NCI-H1694 treated with DMSO at 0.1 percent for 48 hours (cell line): ENCODE results near the gene TSTD2.

Source experiments
- DNase-seq: peaks from one replicate; lab custom pipeline; 2025; lab: John Stamatoyannopoulos, UW

Gene TSTD2

DNA sequence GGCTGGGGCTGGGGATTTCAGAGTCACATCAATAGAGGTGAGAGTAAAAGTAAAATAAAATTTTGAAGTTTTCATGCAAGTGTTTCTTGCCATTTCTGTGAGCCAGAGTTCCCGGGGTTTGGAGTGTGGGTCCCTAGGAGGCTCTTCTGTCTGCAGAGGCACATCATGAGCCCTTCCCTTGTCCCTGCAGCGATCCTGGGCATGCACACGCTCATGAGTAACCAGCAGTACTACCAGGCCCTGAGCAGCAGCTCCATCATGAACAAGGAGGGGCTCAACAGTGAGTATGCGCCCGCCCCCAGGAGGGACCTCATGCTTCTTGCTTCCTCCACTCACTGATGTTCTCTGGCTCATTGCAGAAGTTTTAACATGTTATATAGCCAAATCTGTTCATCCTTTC, 70.6 kb downstream of the TSTD2 start:
- no peak for DNase-seq

GRCh38 chr9:97561501-97561900, 71.7 kb downstream of the TSTD2 start:
- DNase-seq = no peak

GRCh38 chr9:97560851-97561250, 72.3 kb downstream of the TSTD2 start:
- DNase-seq = no peak

- no peak for DNase-seq
These were observed 73.0 kb downstream of the TSTD2 start for GRCh38 chr9:97560154-97560553.

GRCh38 chr9:97559111-97559514, 74.1 kb downstream of the TSTD2 start:
- no peak for DNase-seq

- no peak for DNase-seq
These were observed 74.5 kb downstream of the TSTD2 start for GRCh38 chr9:97558701-97559101.

DNA sequence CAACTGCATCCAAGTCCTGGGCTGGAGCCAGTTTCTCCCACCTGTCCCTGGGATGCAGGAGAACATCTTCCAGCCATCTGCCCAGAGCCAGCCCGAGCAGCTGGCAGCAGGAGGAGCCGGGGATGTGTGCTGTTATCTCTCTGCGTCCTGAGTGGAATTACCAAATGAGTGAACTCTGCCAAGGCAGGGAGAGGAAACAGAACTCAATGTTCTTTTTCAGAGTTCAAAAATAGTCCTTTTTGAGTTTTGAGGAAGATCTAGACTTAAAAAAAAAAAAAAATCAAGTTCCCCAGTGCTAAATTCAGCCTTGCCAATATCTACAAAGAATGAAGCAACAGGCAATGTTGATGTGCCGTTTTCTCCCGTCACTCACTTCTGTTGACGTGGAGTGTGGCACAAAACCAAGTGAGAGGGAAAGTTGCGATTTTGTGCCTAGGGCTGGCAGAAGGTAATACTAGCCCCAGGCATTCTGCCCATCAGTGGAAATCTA, 75.5 kb downstream of the TSTD2 start:
- DNase-seq = peak; percentile 84

DNA sequence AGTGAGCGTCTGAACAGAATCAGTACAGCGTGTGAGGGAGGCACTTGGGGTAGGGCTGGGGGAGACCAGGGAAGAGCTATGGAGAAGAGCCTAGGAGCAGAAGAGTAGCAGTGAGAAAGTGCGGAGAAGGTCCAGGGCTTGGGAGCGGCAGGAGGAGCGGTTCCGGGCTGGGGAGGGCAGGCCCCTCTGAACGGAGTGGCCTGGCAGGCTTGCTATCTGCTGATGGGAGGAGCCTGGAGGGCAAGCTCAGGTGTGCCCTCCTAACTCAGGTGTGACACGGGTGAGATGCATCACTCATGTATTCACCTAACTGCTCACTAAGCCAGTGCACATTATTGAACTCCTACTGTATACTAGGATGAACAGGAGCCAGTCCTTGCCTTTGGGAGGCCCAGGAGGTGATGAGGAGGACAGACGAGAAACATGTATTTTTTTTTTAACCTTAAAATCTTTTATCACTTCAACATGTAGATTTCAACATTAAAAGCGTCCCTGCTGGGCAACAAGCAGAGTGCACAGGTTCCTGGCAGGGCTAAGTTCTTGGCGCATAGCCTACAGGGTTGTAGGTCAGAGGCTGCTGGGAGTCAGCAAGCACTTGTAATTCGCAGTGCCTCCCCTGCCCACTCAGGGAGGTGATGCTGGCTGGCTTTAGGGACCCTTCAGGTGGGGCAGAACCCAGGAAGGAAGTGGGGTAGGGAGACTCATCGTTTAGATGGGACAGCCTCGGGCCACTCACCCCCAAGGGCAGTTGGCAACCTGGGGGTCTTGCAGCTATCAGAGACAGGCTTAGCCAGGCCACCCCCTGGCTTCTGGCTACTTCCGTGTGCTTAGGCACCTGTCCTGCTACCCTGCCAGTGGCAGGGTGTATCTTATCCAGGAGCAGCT, 76.2 kb downstream of the TSTD2 start:
- DNase-seq = no peak

DNA sequence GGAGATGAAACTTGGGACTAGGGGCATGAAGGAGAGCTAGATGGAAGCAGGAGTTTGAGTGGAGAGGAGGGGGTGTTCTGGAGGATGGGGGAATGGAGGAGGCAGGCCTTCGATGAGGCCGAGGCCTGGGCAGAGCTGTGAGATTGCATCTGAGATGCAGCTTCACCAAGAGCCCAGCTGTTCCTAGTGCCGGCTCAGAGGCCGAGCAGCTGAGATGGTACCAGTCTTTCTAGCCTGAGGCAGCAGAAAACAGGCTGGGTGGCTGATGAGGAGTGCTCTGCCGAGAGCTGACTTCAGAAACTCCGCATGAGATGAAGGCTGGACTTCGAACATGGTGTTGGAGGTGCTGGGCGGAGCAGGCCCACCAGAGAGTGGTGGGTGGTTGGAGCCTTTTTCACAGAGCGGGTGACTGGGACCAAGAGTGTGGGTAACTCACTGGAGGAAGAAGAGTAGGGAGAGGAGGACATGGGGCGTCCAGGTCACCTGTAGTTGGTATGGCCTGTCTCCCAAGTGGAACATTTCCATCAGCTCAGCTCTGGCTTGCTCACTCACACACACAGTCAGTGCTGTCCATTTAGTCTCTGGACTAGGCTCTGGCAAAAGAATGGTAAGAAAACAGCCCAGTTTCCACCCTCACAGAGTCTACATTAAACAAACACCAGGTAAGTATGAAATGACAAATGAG, 77.0 kb downstream of the TSTD2 start:
- DNase-seq = no peak

- DNase-seq = no peak
These were observed 78.0 kb downstream of the TSTD2 start for GRCh38 chr9:97555164-97555563.

DNA sequence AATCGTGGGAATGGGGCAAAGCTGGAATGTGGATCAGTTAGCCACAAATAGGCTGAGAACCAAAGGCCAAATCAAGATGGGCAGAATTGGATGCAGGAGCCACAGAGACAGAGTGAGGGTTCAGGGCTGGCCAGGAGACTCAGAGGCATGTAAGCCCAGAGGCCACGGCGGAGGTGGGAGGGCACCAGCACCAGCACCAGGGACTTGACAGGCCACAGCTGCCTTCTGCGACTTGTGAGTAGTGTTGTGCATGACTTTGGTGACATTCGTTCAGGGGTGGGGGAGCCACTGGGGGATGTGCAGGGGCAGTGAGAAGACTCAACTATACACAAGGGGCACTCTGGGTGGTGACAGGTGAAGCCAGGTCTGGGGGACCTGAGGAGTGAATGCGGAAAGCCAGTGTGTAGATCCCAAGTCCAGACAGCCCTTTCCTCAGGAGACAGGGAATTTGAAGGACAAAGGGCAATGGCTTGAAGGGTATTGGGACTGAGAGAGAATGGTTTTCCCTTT, 78.5 kb downstream of the TSTD2 start:
- no peak for DNase-seq

GRCh38 chr9:97553841-97554240, 79.3 kb downstream of the TSTD2 start:
- no peak for DNase-seq

- DNase-seq = no peak
These were observed 80.0 kb downstream of the TSTD2 start for GRCh38 chr9:97553141-97553540.

- DNase-seq = no peak
These were observed 81.9 kb downstream of the TSTD2 start for GRCh38 chr9:97551308-97551707.

- no peak for DNase-seq
These were observed 82.8 kb downstream of the TSTD2 start for GRCh38 chr9:97550386-97550785.
